Kidney epithelial cell (primary cell): Measurements from ENCODE around the gene PUS1. TPM values are rescaled to one million over a fixed set of nuclear protein-coding genes. Genes with fewer than 3 reads are reported as not detected.

ENCODE experiments used
- DNase-seq: peaks from one replicate; pipeline ENCODE4 v3.0.0-alpha.2; 2010; ENCODE audit warnings: low read depth
- H3K27me3 ChIP-seq: 2 replicates; pipeline ENCODE4 v1.6.0; 2011; ENCODE audit warnings: low read length; ENCODE audit not compliant: control insufficient read depth, insufficient read depth
- H3K36me3 ChIP-seq: 2 replicates; pipeline ENCODE4 v1.5.1; 2011; ENCODE audit warnings: low read length; ENCODE audit not compliant: control insufficient read depth, insufficient read depth
- H3K4me3 ChIP-seq: 2 replicates; pipeline ENCODE4 v1.5.1; 2011; ENCODE audit warnings: low read depth, mild to moderate bottlenecking, control low read depth, low read length
- total RNA-seq: library from RNA; depleted of rRNA; stranded (reverse); fragments of >200 nt; gene quantifications from 2 replicates; pipeline ENCODE4 v1.2.3, GENCODE V29; 2015
- TF ChIP-seq, protein P1 (sequence below): IDR thresholded peaks from 2 replicates; pipeline ENCODE4 v1.5.1; 2011; ENCODE audit warnings: mild to moderate bottlenecking, moderate library complexity, low read length, control low read depth, inconsistent platforms; ENCODE audit not compliant: insufficient read depth, poor library complexity, severe bottlenecking

Gene PUS1
- total RNA-seq, 1 donor from 2014 or later, result 22.9 TPM

- no peak for DNase-seq
- peaks cover 3% of the 10 kb centered on the region for H3K36me3 ChIP-seq
These were observed 14.3 kb downstream of the PUS1 start for GRCh38 chr12:131943389-131943788.

DNA sequence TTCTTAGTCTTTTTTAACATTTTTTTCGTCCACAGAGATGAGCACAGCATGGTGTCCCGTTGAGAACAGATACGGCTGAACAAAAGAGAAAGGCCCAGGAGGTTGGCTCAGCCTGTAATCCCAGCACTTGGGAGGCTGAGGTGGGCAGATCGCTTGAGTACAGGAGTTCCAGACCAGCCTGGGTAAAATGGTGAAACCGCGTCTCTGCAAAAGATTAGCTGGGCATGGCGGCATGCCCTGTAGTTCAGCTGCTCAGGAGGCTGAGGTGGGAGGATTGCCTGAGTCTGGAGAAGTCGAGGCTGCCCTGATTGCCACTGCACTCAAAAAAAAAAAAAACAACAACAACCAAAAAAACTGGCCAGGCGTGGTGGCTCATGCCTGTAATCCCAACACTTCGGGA, 14.8 kb downstream of the PUS1 start:
- DNase-seq, result no peak
- H3K4me3 ChIP-seq, result no peak overlapping the region
- H3K36me3 ChIP-seq, result peaks cover 3% of the 10 kb centered on the region

More at GRCh38 chr12:131943389-131943788, 14.3 kb downstream of the PUS1 start:
- TF ChIP-seq, protein P1, sequence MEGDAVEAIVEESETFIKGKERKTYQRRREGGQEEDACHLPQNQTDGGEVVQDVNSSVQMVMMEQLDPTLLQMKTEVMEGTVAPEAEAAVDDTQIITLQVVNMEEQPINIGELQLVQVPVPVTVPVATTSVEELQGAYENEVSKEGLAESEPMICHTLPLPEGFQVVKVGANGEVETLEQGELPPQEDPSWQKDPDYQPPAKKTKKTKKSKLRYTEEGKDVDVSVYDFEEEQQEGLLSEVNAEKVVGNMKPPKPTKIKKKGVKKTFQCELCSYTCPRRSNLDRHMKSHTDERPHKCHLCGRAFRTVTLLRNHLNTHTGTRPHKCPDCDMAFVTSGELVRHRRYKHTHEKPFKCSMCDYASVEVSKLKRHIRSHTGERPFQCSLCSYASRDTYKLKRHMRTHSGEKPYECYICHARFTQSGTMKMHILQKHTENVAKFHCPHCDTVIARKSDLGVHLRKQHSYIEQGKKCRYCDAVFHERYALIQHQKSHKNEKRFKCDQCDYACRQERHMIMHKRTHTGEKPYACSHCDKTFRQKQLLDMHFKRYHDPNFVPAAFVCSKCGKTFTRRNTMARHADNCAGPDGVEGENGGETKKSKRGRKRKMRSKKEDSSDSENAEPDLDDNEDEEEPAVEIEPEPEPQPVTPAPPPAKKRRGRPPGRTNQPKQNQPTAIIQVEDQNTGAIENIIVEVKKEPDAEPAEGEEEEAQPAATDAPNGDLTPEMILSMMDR, result no peak
- H3K27me3 ChIP-seq, result no peaks in the 10 kb centered on the region
- no peak overlapping the region for H3K4me3 ChIP-seq

DNA sequence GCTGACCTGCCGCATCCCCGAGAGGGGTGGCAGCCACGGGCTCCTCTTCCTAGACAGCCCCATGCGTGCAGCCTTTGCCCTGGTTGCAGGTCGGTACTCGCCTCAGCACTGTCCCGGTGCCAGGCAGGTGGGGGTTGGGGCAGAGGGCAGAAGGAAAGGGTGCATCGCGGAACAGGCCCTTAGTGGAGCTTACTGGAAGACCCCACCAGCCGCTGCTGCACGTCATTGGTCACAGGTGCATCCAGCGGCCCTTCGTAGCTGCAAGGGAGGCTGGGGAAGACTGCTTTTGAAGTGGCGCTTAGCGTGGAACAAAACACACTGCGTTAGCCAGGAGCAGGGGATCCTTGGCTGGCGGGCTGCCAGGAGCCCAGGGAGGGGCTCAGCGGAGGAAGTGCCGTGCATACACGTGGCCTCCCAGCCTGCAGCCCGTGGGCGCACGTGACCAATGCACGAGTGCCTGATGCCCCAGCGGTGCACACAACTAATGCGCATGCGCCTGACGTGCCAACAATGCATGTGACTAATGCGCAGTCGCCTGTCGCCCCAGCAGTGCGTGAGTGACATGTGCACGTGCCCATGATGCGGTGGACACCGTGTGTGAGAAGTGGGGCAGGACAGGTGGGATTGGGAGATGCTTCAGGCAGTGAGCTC, 15.7 kb downstream of the PUS1 start:
- H3K36me3 ChIP-seq, result peaks cover 3% of the 10 kb centered on the region
- H3K27me3 ChIP-seq, result no peaks in the 10 kb centered on the region
- no peak for DNase-seq
- TF ChIP-seq, protein P1, result no peak
- H3K4me3 ChIP-seq, result no peak overlapping the region

More for the DNA sequence above, 14.8 kb downstream of the PUS1 start:
- H3K27me3 ChIP-seq, result no peaks in the 10 kb centered on the region
- TF ChIP-seq, protein P1, result no peak

DNA sequence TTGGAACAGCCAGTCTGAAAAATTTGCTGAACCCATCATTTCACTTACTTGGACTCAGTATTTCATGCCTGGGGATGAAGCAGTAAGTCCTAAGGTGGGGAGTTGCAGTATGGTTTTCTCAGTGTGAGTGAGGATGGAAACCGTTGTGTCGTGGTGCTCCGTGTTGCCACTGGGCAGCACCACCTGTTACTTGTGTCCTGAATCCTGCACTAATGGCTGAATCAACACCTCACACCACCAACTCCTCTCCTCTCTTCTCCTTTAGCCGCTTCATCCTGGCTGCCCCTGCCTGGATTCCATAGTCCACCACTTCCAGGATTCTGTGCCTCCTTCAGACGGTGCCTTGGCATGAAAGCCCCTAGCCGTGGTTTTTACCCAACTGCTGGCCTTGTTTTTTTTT, 17.7 kb downstream of the PUS1 start:
- DNase-seq, result no peak

GRCh38 chr12:131947482-131948027, 18.5 kb downstream of the PUS1 start:
- TF ChIP-seq, protein P1, result no peak
- H3K36me3 ChIP-seq, result peaks cover 1% of the 10 kb centered on the region
- H3K4me3 ChIP-seq, result no peak overlapping the region
- no peaks in the 10 kb centered on the region for H3K27me3 ChIP-seq
- DNase-seq, result no peak

More for the DNA sequence above, 17.7 kb downstream of the PUS1 start:
- TF ChIP-seq, protein P1, result no peak
- H3K4me3 ChIP-seq, result no peak overlapping the region
- no peaks in the 10 kb centered on the region for H3K27me3 ChIP-seq
- H3K36me3 ChIP-seq, result peaks cover 2% of the 10 kb centered on the region
